Activated B cell treated with CpG ODN at 0.5 μM for 24 hours (primary cell): ENCODE measurements around the gene ZNF532. TPM values are rescaled to one million over a fixed set of nuclear protein-coding genes. Genes with fewer than 3 reads are reported as not detected.

Experiments used
- ATAC-seq: fragments of 200-7000 bp; cut with Tn5 transposase; one replicate; pipeline ENCODE4 v1.10.0; 2021; ENCODE audit warnings: low read depth, mild to moderate bottlenecking, moderate library complexity
- CTCF ChIA-PET: fragments of 350-600 bp; sonication (Branson Sonifier 250); formaldehyde crosslinking; loops from one replicate; lab custom pipeline; 2021; ENCODE audit warnings: antibody characterized with exemption; lab: Charles Lee
- POLR2A ChIA-PET: fragments of 350-600 bp; sonication (Branson Sonifier 250); formaldehyde crosslinking; loops from one replicate; lab custom pipeline; 2021; ENCODE audit warnings: antibody characterized with exemption; lab: Charles Lee
- DNase-seq: peaks from one replicate; pipeline ENCODE4 v3.0.0; 2022
- H3K27ac Mint-ChIP-seq: one replicate; pipeline ENCODE4 v1.8.0; 2020; ENCODE audit warnings: mixed read lengths
- H3K27me3 Mint-ChIP-seq: one replicate; pipeline ENCODE4 v1.8.0; 2021; ENCODE audit warnings: mixed read lengths
- H3K36me3 Mint-ChIP-seq: one replicate; pipeline ENCODE4 v1.8.0; 2021; ENCODE audit warnings: low read depth, mixed read lengths
- H3K4me1 Mint-ChIP-seq: one replicate; pipeline ENCODE4 v1.8.0; 2021; ENCODE audit warnings: mixed read lengths
- H3K4me3 Mint-ChIP-seq: one replicate; pipeline ENCODE4 v1.8.0; 2020; ENCODE audit warnings: mild to moderate bottlenecking, mixed read lengths
- H3K9me3 Mint-ChIP-seq: one replicate; pipeline ENCODE4 v1.8.0; 2020; ENCODE audit warnings: mixed read lengths
- CTCF ChIP-seq: fragments of 200-600 bp; IDR thresholded peaks from one replicate; pipeline ENCODE4 v1.8.0; 2022; ENCODE audit warnings: antibody characterized with exemption, mild to moderate bottlenecking
- intact Hi-C: fragments of 100-400 bp; cut with micrococcal nuclease; formaldehyde crosslinking; loops from one replicate; pipeline ENCODE4 v1.15.1; 2024
- total RNA-seq: library from RNA; stranded (reverse); gene quantifications from 2 replicates; pipeline ENCODE4 v1.2.3, GENCODE V29; 2022

Gene ZNF532
- total RNA-seq, 1 donor from 2014 or later = 106 TPM

GRCh38 chr18:58922995-58923394 is 58.3 kb downstream of the ZNF532 start:
- TF ChIP-seq CTCF = no peak
- Mint-ChIP-seq H3K27ac (no peak overlapping the region), H3K27me3 (no peaks in the 10 kb centered on the region), H3K36me3 (peaks cover 72% of the 10 kb centered on the region), H3K4me3 (no peak overlapping the region), H3K4me1 (peaks cover 11% of the 10 kb centered on the region), H3K9me3 (peaks cover 10% of the 10 kb centered on the region)
- ATAC-seq (no peak), DNase-seq (no peak)
- ChIA-PET POLR2A (interaction anchor here (0.5 kb wide), 1 partner anchor 74 kb away, joined by 4 read pairs; no protein-coding TSS in a partner anchor), CTCF (no interaction called here)
- intact Hi-C loops = no loop called here

GRCh38 chr18:58924473-58924872 is 59.8 kb downstream of the ZNF532 start:
- peaks cover 22% of the 10 kb centered on the region for H3K4me1 Mint-ChIP-seq

GRCh38 chr18:58927659-58928058 is 63.0 kb downstream of the ZNF532 start:
- peaks cover 51% of the 10 kb centered on the region for H3K36me3 Mint-ChIP-seq
- intact Hi-C loops = no loop called here
- no peak for DNase-seq
- no peak overlapping the region for H3K27ac Mint-ChIP-seq
- H3K27me3 Mint-ChIP-seq = no peaks in the 10 kb centered on the region
- H3K9me3 Mint-ChIP-seq = peaks cover 10% of the 10 kb centered on the region
- ATAC-seq = no peak
- H3K4me1 Mint-ChIP-seq = peaks cover 30% of the 10 kb centered on the region
- ChIA-PET CTCF (no interaction called here), POLR2A (interaction anchor here (0.9 kb wide), 1 partner anchor 47 kb away, joined by 3 read pairs; no protein-coding TSS in a partner anchor)
- no peak overlapping the region for H3K4me3 Mint-ChIP-seq
- TF ChIP-seq CTCF = no peak

More at GRCh38 chr18:58924473-58924872, 59.8 kb downstream of the ZNF532 start:
- H3K36me3 Mint-ChIP-seq = peaks cover 63% of the 10 kb centered on the region
- intact Hi-C loops = no loop called here
- peaks cover 10% of the 10 kb centered on the region for H3K9me3 Mint-ChIP-seq
- ChIA-PET POLR2A (no interaction called here), CTCF (no interaction called here)
- no peak for TF ChIP-seq CTCF
- no peak overlapping the region for H3K4me3 Mint-ChIP-seq
- no peaks in the 10 kb centered on the region for H3K27me3 Mint-ChIP-seq
- no peak for DNase-seq
- no peak for ATAC-seq
- no peak overlapping the region for H3K27ac Mint-ChIP-seq

- peaks cover 44% of the 10 kb centered on the region for H3K36me3 Mint-ChIP-seq
- no peak overlapping the region for H3K27ac Mint-ChIP-seq
- no peak for TF ChIP-seq CTCF
- no peak overlapping the region for H3K4me3 Mint-ChIP-seq
- H3K4me1 Mint-ChIP-seq = peaks cover 30% of the 10 kb centered on the region
- no peaks in the 10 kb centered on the region for H3K27me3 Mint-ChIP-seq
- H3K9me3 Mint-ChIP-seq = peaks cover 10% of the 10 kb centered on the region
- intact Hi-C loops = no loop called here
- DNase-seq (no peak), ATAC-seq (no peak)
- POLR2A ChIA-PET = no interaction called here
- CTCF ChIA-PET = no interaction called here
Measured at GRCh38 chr18:58928386-58928785, 63.7 kb downstream of the ZNF532 start.

GRCh38 chr18:58929206-58929605 is 64.5 kb downstream of the ZNF532 start:
- CTCF ChIA-PET = no interaction called here
- no peaks in the 10 kb centered on the region for H3K27me3 Mint-ChIP-seq
- no peak overlapping the region for H3K4me3 Mint-ChIP-seq
- H3K9me3 Mint-ChIP-seq = peaks cover 8% of the 10 kb centered on the region
- ATAC-seq (no peak), DNase-seq (no peak)
- H3K36me3 Mint-ChIP-seq = peaks cover 38% of the 10 kb centered on the region
- POLR2A ChIA-PET = interaction anchor here (0.6 to 1.8 kb wide), 3 partner anchors 33 to 38 kb away, joined by 3 to 8 read pairs (median 4); no protein-coding TSS in a partner anchor
- no peak for TF ChIP-seq CTCF
- peak overlapping the region; percentile 26 for H3K27ac Mint-ChIP-seq
- intact Hi-C loops = no loop called here
- H3K4me1 Mint-ChIP-seq = peaks cover 30% of the 10 kb centered on the region
